MV-4-11 (cell line): ENCODE measurements around the gene ZNF438.

ENCODE experiments used
- DNase-seq: peaks from one replicate; lab custom pipeline; 2025; lab: John Stamatoyannopoulos, UW

The ZNF438 gene

DNA sequence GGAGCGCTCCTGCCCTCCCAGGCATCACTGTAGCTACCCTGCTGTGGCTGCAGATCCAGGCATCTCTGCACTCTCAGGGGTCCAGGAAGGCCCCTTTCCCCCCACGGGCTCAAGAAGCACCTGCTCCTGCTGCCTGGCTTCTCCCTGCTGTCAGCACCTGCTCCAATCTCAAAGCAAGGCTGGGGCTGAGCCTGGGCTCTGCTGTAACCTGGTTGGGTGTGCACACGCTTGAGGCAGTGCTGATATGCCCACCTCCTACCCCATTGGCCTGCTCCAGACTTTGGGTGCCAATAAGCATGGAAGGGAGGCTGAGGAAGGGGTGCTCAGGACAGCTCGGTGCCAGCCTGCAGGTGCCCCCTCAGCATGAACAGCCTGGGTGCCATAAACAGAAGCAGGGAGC is 185.0 kb downstream of the ZNF438 start:
- no peak for DNase-seq

GRCh38 chr10:30842894-30843293 is 188.8 kb downstream of the ZNF438 start:
- no peak for DNase-seq

GRCh38 chr10:30842185-30842584 is 189.5 kb downstream of the ZNF438 start:
- no peak for DNase-seq

DNA sequence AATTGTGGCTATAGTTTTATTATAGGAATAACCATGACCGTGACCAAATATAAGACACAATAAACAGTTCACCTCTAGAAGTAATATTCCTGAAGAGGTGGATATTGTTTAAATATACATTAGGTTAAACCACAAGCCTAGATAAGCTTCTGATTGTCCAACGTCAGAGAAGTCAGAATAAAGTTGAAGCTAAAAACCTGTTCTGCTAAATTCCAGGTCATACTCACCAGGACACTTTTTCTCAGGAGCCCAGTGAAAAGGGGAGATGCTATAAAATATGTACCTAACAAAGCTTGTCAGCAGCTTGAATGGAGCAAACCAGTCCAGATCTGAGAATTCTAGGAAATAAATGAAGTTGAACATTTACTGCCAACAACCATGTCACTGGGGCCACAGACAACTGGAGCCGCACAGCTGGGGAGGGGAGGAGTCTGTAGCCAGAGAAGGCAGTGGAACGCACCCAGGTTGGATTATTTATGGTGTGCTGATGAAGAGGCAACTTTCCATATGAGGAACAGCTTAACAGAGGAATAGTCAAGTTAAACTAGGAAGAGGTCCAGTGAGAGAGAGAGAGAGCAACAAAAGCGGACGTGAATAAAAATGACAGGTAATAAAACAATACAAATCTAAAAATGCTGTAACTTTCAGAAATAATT is 191.1 kb downstream of the ZNF438 start:
- no peak for DNase-seq

DNA sequence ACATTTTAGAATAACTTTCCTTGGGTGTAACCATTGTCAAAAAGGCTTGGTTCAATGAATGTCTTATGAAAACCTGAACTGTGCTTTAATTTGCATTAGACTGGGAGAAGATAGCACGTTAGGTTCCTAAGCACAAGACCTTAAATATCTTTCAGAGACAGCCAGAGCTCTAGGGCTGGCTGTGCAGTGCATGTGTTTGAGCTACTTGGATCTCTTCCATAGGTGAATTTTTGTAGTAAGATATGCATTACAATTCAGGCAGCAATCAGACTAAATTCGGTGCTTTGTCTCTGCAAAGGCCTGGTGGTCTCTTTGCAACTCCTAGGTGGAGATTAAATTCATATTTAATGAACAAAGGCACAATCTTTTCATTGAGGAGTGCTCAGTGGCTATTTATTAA is 192.0 kb downstream of the ZNF438 start:
- no peak for DNase-seq

DNA sequence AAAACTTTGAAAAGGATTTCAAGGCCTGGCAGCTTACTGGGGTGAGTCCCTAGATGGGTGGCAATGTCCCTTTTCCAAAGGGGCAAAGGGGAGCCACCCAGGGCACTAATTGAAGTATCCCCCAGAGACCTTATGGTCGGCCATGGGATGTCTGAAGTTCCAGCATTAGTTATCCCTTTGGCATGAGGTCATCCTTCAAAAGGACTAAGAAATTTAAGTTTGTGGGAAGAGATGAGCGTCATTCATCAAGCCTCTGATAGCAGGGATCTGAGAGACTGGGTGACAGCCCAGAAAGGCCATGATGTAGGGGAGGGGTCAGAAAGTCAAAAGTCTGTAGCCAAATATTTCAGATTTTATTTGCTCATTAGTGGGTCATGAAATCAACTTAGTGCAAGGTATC is 195.3 kb downstream of the ZNF438 start:
- DNase-seq: no peak

DNA sequence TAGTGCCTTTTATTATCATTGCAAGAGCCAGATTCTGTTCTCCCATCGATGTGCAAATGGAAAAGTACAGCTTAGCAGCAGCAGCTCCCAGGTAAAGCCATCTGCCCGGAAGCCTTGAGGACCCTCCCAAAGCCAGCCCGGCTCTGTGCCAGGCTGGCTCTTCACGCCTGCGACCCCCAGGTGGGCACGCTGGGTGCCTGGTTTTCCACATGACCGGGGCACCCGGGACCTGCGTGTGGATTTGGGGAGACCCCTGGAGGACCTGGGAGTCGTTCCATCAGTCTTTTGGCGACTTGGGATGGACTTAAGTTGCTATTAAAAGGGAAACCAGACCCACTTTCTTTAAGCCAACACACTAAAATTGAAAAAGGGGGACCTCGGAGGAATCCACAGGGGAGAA is 196.5 kb downstream of the ZNF438 start:
- DNase-seq: no peak

- no peak for DNase-seq
Measured at GRCh38 chr10:30834651-30835050, 197.0 kb downstream of the ZNF438 start.

DNA sequence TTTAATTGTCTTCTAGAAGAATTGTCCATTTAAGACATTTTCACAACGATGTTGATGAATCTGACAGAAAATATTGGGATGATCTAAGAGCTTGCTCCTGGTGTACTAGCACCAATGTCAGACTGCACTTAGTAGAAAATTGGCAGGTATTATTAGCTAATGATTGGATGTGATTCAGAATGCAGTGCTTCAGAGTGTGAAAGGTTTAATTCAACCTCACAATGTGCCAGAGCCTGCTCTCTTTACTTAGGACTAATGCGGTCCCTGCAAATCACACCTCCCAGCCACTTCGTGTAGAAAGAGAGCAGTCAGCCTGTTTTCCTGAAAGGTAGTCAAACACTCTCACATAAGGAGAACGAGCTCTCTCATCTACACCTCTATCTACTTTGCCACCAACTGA is 197.5 kb downstream of the ZNF438 start:
- DNase-seq: no peak

GRCh38 chr10:30833628-30833970 is 198.1 kb downstream of the ZNF438 start:
- DNase-seq: no peak

GRCh38 chr10:30832749-30833627 is 198.7 kb downstream of the ZNF438 start:
- no peak for DNase-seq

DNA sequence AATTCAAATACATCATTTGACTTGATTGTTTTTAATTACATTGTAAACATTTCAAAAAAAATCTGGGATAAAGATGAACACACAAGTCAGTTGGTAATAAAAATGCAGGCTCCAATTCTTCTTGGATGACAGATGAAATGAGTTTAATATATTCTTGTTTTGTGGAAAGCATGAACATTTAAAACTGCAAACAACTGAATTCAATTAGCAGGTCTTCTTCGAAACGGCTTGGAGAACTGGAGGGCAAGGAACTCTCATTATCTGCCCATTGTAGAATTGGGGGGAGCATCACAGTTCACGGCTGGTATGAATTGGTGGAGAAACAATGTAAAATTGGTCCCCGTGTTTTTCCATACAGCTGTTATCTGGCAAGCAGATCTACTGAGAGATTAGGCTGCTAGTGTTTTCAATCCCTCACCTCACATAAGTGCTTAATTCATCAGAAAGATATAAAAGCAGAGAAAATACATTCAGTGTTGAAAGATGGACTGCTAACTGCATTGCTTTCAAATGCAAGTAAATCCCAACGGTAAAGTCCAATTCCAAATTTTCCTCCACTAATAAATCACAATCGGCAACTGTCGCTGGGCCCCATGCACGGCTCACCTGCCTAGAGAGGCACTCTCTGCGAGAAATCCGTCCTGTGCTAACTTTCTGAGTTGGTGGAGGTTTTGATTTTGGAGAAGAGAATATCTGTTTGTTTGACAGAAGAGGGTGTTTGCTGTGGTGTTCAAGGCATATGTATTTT is 199.5 kb downstream of the ZNF438 start:
- no peak for DNase-seq

DNA sequence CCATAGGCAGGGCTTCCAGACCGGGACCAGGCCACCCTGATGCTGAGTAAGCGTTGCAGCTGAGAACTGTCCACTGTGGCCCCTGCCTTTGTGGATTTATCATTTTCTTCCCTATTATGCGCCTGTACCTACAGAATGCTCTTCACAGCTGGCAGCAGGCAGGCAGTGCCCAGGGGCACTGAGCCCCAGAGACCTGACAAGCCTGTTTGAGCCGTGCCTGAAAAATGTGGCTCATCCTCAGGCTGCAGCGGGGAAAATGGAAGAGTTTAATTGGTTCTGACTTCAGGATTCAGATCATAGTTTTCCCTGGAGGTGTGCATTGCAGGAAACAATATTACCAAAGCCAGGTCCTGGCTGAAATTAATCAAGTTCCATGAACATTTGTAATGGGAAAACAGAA is 200.2 kb downstream of the ZNF438 start:
- no peak for DNase-seq

GRCh38 chr10:30830315-30831230 is 201.1 kb downstream of the ZNF438 start:
- no peak for DNase-seq

DNA sequence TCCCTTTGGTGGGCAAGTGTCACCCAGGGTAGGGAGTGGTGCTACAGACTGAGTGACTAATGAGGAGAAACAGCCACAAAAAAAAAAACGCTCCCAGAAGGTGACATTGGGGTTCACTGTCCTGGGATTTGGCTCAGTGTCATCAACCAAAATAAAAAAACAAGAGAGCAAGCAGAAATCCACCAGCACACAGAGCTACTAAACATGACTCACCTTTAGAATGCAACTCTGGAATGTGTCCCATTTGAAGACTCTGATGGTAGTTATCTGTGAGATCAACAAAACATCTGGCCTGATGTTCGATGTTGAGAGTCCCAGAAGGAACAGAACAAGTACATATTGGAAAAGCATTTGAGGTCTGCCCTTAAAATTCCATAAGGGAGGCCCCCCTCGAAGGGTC is 201.8 kb downstream of the ZNF438 start:
- DNase-seq: no peak

DNA sequence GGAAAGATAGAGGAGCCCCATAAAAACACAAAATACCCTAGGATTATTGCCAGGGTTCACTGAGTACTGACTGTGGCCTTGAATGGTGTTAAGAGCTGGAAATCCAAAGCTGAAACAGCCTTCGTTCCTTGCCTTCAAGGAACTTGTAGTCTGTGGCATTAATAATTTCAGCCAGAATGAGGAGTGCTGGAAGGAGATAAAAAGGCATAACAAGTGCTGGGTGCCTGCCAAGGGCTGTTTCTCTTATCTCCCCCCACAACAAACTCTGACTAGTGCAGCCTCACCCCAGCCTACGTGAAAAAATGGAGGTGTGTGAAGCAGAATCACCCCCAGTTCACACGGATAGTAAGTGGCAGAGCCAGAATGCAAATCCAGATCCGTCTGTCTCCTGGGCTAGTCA is 203.0 kb downstream of the ZNF438 start:
- DNase-seq: no peak

DNA sequence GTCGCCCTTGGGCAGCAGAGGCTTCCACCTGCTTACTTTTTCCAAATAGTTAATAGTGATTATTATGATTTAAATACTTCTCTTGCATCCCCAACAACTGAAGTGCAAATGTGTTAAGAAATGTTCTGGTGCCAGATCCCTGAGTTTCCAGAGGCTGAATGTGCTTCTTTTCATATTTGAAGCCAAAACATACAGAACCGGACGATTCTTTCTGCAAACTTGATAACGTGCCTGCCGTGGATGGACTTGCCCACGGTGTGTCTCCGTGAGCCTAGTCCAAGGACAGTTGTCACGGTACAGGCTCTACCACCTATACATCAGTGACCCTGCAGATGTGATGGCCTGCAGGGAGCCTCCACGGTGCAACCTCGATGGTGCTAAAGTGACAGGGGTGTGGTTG is 203.5 kb downstream of the ZNF438 start:
- DNase-seq: no peak

DNA sequence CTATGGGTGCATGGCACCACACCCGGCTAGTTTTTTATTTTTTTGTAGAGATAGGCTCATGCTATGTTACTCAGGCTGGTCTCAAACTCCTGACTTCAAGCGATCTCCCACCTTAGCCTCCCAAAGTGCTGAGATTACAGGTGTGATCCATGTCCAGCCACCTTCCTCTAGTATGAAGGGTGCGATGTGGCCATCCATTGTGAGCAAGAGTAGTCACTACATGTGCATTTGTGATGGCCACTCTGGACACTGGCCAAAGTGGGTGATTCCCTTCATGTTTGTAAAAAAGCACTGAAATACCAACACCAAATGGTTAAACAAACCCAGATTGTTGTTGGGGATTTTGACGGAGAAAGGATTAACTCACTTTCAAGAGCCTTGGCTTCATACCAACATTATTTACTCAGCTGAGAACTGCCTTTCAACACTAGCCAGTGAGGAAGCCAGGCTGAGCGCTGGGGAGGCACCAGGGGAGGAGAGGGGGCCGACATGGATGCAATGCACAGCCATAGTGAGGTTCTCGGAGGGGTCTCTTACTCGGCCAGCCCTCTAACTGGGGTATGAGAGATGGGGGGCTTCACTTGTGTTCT is 204.0 kb downstream of the ZNF438 start:
- DNase-seq: no peak

GRCh38 chr10:30826679-30827078 is 205.0 kb downstream of the ZNF438 start:
- no peak for DNase-seq

DNA sequence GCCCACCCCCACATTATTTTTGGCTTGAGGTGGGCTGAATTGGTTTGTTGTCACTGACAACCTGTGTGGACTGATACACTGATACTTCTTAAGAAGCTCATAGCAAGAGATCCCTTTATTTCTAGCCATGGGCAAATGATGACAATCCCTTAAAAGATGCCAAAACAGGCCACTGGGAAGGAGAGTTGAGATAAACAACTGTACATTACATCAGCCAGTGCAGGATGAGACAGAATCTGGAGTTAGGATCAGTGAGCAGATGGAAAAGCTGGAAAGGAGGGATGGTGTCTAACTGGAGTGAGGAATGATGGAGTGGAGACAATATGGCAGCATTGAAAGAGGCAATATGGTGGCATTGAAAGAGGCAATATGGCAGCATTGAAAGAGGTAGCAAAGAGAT is 206.2 kb downstream of the ZNF438 start:
- no peak for DNase-seq

DNA sequence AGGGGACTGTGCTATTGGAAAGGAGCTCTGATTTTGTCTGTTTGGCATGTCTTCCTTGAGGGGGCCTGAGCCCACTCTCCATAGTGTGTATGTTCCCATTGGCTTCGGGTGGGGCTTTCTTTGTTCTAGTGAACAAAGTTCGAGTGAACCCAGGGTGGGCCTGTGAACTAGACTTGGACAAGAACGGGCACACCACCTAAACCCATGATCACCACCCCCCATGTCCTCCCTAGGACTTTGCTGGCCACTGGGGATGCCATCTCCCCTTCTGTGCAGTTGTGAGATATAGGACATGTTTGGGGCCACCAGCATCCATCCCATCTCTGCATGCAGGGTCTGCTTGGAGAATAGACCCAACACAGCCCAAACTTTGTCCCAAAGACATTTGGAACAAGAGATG is 206.6 kb downstream of the ZNF438 start:
- DNase-seq: no peak

DNA sequence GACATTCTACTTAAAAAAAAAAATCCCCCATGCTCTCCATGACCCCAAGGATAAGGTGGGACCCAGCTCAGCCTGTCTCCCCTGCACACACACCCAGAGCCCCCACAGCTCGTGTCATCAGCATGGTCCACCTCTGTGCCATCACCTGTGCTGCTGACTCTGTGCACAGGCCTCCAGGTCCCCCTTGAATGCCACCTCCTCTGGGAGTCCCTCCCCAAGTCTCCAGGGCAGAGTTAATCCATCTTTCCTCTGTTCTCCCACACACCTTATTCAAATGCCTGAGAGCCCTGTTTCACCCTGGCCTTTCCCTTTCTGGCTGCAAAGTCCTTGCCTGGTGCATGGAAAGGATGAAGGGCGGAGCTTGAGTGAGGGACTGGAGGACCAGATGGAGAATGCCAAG is 208.0 kb downstream of the ZNF438 start:
- no peak for DNase-seq
